Neuronal stem cell (in vitro differentiated cells): ENCODE data around the gene OSGEP.
A peak's percentile ranks its signal among the peaks of the same experiment; 100 is the strongest.

Source experiments
- DNase-seq: peaks from one replicate; pipeline ENCODE4 v3.0.0-alpha.2; 2013; ENCODE audit warnings: low spot score
- H2AFZ ChIP-seq: one replicate; pipeline ENCODE4 v1.6.1; 2013; ENCODE audit warnings: mild to moderate bottlenecking, low read length, inconsistent platforms
- H2AK5ac ChIP-seq: 2 replicates; pipeline ENCODE4 v1.6.1; 2013; ENCODE audit warnings: low read depth, mild to moderate bottlenecking, inconsistent platforms, low read length, moderate library complexity, mixed read lengths
- H2BK120ac ChIP-seq: 2 replicates; pipeline ENCODE4 v1.6.1; 2013; ENCODE audit warnings: low read depth, mild to moderate bottlenecking, inconsistent platforms, low read length, moderate library complexity, mixed read lengths
- H2BK12ac ChIP-seq: one replicate; pipeline ENCODE4 v1.6.1; 2013; ENCODE audit warnings: low read length, inconsistent platforms
- H2BK15ac ChIP-seq: 2 replicates; pipeline ENCODE4 v1.6.1; 2013; ENCODE audit warnings: mild to moderate bottlenecking, low read length, inconsistent platforms, mixed read lengths
- H2BK5ac ChIP-seq: one replicate; pipeline ENCODE4 v1.6.1; 2013; ENCODE audit warnings: inconsistent platforms, mild to moderate bottlenecking, low read length, moderate library complexity
- H3K14ac ChIP-seq: one replicate; pipeline ENCODE4 v1.6.1; 2013; ENCODE audit warnings: low read length, inconsistent platforms
- H3K18ac ChIP-seq: 2 replicates; pipeline ENCODE4 v1.6.1; 2013; ENCODE audit warnings: low read length, inconsistent platforms
- H3K23ac ChIP-seq: 2 replicates; pipeline ENCODE4 v1.6.1; 2013; ENCODE audit warnings: low read depth, mild to moderate bottlenecking, mixed read lengths, low read length, inconsistent platforms; ENCODE audit not compliant: poor library complexity
- H3K27ac ChIP-seq: replicated peaks from 3 replicates; pipeline ENCODE4 v1.5.1; 2013; ENCODE audit warnings: low read length, inconsistent platforms
- H3K27me3 ChIP-seq, 3 experiments: 2 replicates each; pipeline ENCODE4 v1.6.1; 2013; ENCODE audit warnings: low read length in 3 of 3, mild to moderate bottlenecking in 2 of 3, inconsistent platforms in 1 of 3, low read depth in 1 of 3, mixed read lengths in 1 of 3, moderate library complexity in 1 of 3; ENCODE audit not compliant: control insufficient read depth in 3 of 3, insufficient read depth in 3 of 3
- H3K36me3 ChIP-seq, 2 donors: replicated peaks in 1 of 2; 2 replicates each; pipeline ENCODE4 v1.6.1; 2013; ENCODE audit warnings: low read length in 2 of 2; ENCODE audit not compliant: control insufficient read depth in 2 of 2, insufficient read depth in 2 of 2
- H3K4ac ChIP-seq: 2 replicates; pipeline ENCODE4 v1.6.1; 2013; ENCODE audit warnings: inconsistent platforms, mild to moderate bottlenecking, low read length, moderate library complexity
- H3K4me1 ChIP-seq, 2 donors: 1 replicate in 1 of 2; 2 replicates in 1 of 2; pipeline ENCODE4 v1.6.1; 2013; ENCODE audit warnings: low read length in 2 of 2, low read depth in 1 of 2; ENCODE audit not compliant: control insufficient read depth in 2 of 2, insufficient read depth in 1 of 2
- H3K4me2 ChIP-seq: one replicate; pipeline ENCODE4 v1.6.1; 2013; ENCODE audit warnings: mild to moderate bottlenecking, low read length, inconsistent platforms; ENCODE audit not compliant: insufficient read depth, poor library complexity, severe bottlenecking
- H3K4me3 ChIP-seq, 2 donors: 2 replicates each; pipeline ENCODE4 v1.5.1; 2013; ENCODE audit warnings: low read length in 2 of 2, mild to moderate bottlenecking in 2 of 2, inconsistent platforms in 1 of 2, moderate library complexity in 1 of 2
- H3K79me1 ChIP-seq: one replicate; pipeline ENCODE4 v1.6.1; 2013; ENCODE audit warnings: low read depth, mild to moderate bottlenecking, inconsistent platforms, low read length, moderate library complexity
- H3K9ac ChIP-seq: one replicate; pipeline ENCODE4 v1.6.1; 2013; ENCODE audit warnings: mild to moderate bottlenecking, low read depth, low read length, inconsistent platforms; ENCODE audit not compliant: poor library complexity
- H3K9me3 ChIP-seq, 2 donors: replicated peaks in 1 of 2; 2 replicates each; pipeline versions ENCODE3 to v1.6.1; 2013; ENCODE audit warnings: low read length in 2 of 2, mild to moderate bottlenecking in 2 of 2, inconsistent platforms in 1 of 2, low read depth in 1 of 2, mixed read lengths in 1 of 2, moderate library complexity in 1 of 2; ENCODE audit not compliant: control insufficient read depth in 2 of 2, insufficient read depth in 1 of 2
- H4K8ac ChIP-seq: one replicate; pipeline ENCODE4 v1.6.1; 2013; ENCODE audit warnings: low read depth, mild to moderate bottlenecking, inconsistent platforms, low read length, moderate library complexity
- H4K91ac ChIP-seq: one replicate; pipeline ENCODE4 v1.6.1; 2013; ENCODE audit warnings: low read length, low read depth, mild to moderate bottlenecking, inconsistent platforms; ENCODE audit not compliant: poor library complexity
- WGBS, 2 donors: extraction: QIAGEN DNeasy Blood & Tissue Kit; methylation state at CpG; one replicate each; pipeline ENCODE4 v1.1.7; 2013; ENCODE audit warnings: missing lambda C conversion rate in 2 of 2, mixed read lengths in 1 of 2; ENCODE audit not compliant: insufficient read length in 2 of 2, insufficient replicate concordance in 1 of 2; ENCODE audit errors: extremely low coverage in 2 of 2; 5-methylcytosine and 5-hydroxymethylcytosine counted together

Gene OSGEP

DNA sequence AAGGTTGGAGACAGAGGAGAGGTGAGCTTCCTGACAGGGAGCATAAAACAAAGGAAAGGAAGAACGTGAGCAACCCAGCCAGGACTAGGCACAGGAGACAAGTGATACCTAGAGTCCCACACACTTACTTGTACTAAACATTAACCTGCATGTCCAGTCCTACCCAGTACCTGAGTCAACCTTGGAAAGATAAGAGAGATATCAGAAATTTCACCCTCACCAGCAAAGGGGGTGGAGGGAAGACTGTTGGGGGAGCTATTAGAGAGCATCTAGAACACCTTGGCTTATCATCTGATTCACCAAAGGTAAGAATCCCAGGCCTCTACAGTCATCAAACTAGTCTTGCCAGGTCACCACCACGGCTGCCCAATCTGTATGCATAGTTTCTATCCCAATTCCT is 29.8 kb downstream of the OSGEP start:
- Histone ChIP-seq H3K18ac (no peak overlapping the region), H2BK120ac (no peak overlapping the region), H3K4ac (no peak overlapping the region), H3K36me3 (no peaks in the 10 kb centered on the region), H2BK5ac (no peak overlapping the region), H4K8ac (no peak overlapping the region), H3K79me1 (no peaks in the 10 kb centered on the region), H3K9me3 (no peaks in the 10 kb centered on the region), H2BK12ac (no peak overlapping the region), H2AFZ (no peak overlapping the region), H3K27me3 (no peaks in the 10 kb centered on the region), H2AK5ac (no peak overlapping the region), H3K4me2 (no peak overlapping the region), H3K9ac (no peak overlapping the region), H3K27ac (no peak overlapping the region), H3K4me3 (no peak overlapping the region), H2BK15ac (no peak overlapping the region), H4K91ac (no peak overlapping the region), H3K4me1 (peaks cover 0 to 7% of the 10 kb centered on the region in 2 donors), H3K23ac (no peak overlapping the region), H3K14ac (no peak overlapping the region)
- DNase-seq: no peak
- no CpG with 5 or more reads among the region's 2 CpGs for WGBS, 2 donors

DNA sequence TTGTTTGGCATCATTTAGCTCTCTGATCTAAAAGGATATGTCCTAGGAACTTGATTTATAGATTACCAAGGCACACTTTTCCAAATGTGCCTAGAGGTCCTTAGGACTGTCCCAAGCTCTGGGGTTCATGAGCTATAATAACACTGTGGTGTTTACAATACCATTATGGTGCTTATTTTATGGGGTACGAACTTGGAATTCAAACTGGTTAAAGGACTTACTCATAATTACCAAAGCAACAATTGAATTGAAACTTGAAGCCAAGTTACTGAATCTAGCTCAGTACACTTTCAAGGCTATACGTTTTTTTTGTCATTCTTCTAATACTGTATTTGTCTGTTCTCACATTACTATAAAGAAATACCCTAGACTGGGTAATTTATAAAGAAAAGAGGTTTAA is 31.7 kb downstream of the OSGEP start:
- no peak for DNase-seq
- Histone ChIP-seq H3K4ac (no peak overlapping the region), H3K4me1 (peaks cover 0 to 7% of the 10 kb centered on the region in 2 donors), H3K36me3 (no peaks in the 10 kb centered on the region), H2BK12ac (no peak overlapping the region), H3K27ac (no peak overlapping the region), H2AK5ac (no peak overlapping the region), H2BK5ac (no peak overlapping the region), H3K4me2 (no peak overlapping the region), H4K91ac (no peak overlapping the region), H4K8ac (no peak overlapping the region), H2BK15ac (no peak overlapping the region), H3K14ac (no peak overlapping the region), H2BK120ac (no peak overlapping the region), H3K9ac (no peak overlapping the region), H3K27me3 (peaks cover 0 to 4% (median 0%) of the 10 kb centered on the region in 3 experiments), H2AFZ (no peak overlapping the region), H3K4me3 (no peak overlapping the region), H3K9me3 (no peaks in the 10 kb centered on the region), H3K79me1 (no peaks in the 10 kb centered on the region), H3K18ac (no peak overlapping the region), H3K23ac (no peak overlapping the region)
- no CpG with 5 or more reads among the region's 2 CpGs for WGBS, 2 donors

DNA sequence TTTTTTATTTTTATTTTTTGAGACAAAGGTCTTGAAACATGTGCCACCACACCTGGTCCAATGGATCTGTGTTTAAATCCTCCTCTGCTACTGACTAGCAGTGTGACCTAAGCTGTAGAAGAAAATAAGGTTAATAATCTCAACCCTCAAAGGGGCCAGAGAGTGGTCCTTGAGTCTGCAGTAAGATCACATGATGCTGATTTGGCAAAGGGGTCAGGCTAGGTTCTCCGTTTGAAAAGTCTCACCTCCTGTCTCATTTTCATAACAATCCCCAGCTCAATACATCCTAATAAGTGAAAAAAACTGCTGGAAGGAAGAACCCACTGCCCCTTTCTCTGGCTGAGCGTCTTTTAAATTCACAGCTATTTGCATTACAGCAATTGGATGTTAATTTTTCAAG is 33.3 kb downstream of the OSGEP start:
- Histone ChIP-seq H3K4me3 (no peak overlapping the region), H3K18ac (no peak overlapping the region), H3K36me3 (no peaks in the 10 kb centered on the region), H3K27me3 (peaks cover 0 to 4% (median 0%) of the 10 kb centered on the region in 3 experiments), H3K23ac (no peak overlapping the region), H4K8ac (no peak overlapping the region), H3K9me3 (no peaks in the 10 kb centered on the region), H2AK5ac (no peak overlapping the region), H3K4me2 (no peak overlapping the region), H2BK5ac (no peak overlapping the region), H3K4ac (no peak overlapping the region), H2AFZ (peak overlapping the region; percentile 43), H3K9ac (no peak overlapping the region), H4K91ac (no peak overlapping the region), H3K79me1 (no peaks in the 10 kb centered on the region), H3K4me1 (peaks cover 0 to 4% of the 10 kb centered on the region in 2 donors), H3K14ac (no peak overlapping the region), H2BK12ac (no peak overlapping the region), H2BK15ac (no peak overlapping the region), H2BK120ac (no peak overlapping the region), H3K27ac (no peak overlapping the region)
- WGBS, 2 donors: no CpG with 5 or more reads among the region's 2 CpGs
- no peak for DNase-seq

DNA sequence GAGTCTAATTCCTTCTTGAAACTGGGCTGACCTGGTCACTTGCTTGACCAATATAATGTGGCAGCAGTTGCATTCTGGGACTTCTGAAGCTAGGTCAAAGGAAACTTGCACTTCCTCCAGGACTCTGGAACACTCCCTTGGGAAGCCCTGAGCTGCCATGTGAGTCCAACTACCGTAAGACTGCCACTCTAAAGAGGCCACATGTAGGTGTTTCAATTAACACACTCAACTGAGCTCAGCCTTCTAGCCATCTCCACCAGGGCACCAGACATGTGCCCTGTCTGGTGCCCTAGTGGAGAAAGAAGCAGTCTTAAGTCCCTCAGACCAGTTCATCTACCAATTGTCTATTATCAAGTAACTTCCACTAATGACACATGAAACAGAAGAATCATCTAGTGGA is 35.2 kb downstream of the OSGEP start:
- no peak overlapping the region for H3K4me3 ChIP-seq
- no peak overlapping the region for H2BK15ac ChIP-seq
- no peaks in the 10 kb centered on the region for H3K79me1 ChIP-seq
- H3K4ac ChIP-seq: no peak overlapping the region
- H3K9me3 ChIP-seq: no peaks in the 10 kb centered on the region
- H3K27me3 ChIP-seq: peaks cover 0 to 4% (median 0%) of the 10 kb centered on the region in 3 experiments
- H4K91ac ChIP-seq: no peak overlapping the region
- no peak overlapping the region for H3K23ac ChIP-seq
- no peak for DNase-seq
- peaks cover 2 to 4% of the 10 kb centered on the region in 2 donors for H3K4me1 ChIP-seq
- no peak overlapping the region for H3K18ac ChIP-seq
- whole genome bisulfite sequencing, 2 donors: no CpG with 5 or more reads among the region's 1 CpG
- no peak overlapping the region for H3K4me2 ChIP-seq
- H3K27ac ChIP-seq: no peak overlapping the region
- H4K8ac ChIP-seq: no peak overlapping the region
- no peaks in the 10 kb centered on the region for H3K36me3 ChIP-seq
- H2AFZ ChIP-seq: no peak overlapping the region
- H2BK12ac ChIP-seq: no peak overlapping the region
- no peak overlapping the region for H2BK120ac ChIP-seq
- H3K9ac ChIP-seq: no peak overlapping the region
- H2AK5ac ChIP-seq: no peak overlapping the region
- H3K14ac ChIP-seq: no peak overlapping the region
- H2BK5ac ChIP-seq: no peak overlapping the region
